Thyroid gland (tissue), 4 donors: ENCODE data around the gene ACTR2.

Source experiments
- POLR2A ChIP-seq, 2 donors: fragments of 450-650 bp; IDR thresholded peaks; one replicate each; pipeline ENCODE4 v1.6.1; 2017; ENCODE audit warnings: antibody characterized with exemption in 2 of 2, mild to moderate bottlenecking in 2 of 2, moderate library complexity in 1 of 2
- TF ChIP-seq, protein P1 (sequence below), 6 experiments: fragments of 200-600 bp in 3 of 6; fragments of 450-650 bp in 3 of 6; sonication (generic) in 3 of 6; IDR thresholded peaks; one replicate each; pipeline ENCODE4 v1.5.1; 2016 to 2019; ENCODE audit warnings: antibody characterized with exemption in 6 of 6, mild to moderate bottlenecking in 2 of 6, inconsistent platforms in 1 of 6, moderate library complexity in 1 of 6

DNA sequence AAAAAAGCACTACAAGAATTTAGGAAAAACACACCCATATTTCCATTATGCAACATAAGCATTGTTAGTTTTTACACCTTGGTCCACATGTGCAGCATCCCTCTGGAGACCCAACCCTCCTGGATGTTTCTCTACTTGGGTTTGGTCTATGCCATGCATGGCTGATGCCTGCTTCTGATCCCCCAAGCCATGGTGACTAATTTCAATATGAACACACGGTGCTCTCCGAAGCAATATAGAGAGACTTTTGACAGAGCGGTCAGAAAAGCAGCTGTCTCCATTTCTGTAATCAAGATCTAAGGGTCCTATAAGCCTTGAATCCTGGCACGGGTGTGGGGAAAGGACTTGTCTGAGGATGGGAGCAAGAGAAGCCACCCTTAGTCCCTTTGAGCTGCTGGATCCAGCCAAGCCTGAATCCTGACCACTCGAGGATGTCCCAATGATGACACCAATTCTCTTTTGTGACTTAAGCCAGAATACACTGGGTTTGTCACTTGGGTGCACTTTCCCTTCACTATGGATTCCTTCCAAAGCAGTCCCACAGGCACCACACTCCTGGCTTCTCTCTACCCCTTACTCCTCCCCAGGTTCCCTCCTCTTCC lies 91.5 kb downstream of the ACTR2 start:
- TF ChIP-seq, protein P1, sequence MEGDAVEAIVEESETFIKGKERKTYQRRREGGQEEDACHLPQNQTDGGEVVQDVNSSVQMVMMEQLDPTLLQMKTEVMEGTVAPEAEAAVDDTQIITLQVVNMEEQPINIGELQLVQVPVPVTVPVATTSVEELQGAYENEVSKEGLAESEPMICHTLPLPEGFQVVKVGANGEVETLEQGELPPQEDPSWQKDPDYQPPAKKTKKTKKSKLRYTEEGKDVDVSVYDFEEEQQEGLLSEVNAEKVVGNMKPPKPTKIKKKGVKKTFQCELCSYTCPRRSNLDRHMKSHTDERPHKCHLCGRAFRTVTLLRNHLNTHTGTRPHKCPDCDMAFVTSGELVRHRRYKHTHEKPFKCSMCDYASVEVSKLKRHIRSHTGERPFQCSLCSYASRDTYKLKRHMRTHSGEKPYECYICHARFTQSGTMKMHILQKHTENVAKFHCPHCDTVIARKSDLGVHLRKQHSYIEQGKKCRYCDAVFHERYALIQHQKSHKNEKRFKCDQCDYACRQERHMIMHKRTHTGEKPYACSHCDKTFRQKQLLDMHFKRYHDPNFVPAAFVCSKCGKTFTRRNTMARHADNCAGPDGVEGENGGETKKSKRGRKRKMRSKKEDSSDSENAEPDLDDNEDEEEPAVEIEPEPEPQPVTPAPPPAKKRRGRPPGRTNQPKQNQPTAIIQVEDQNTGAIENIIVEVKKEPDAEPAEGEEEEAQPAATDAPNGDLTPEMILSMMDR (IDR thresholded peaks at IDR 0.05): no peak
- TF ChIP-seq POLR2A (IDR thresholded peaks at IDR 0.05): no peak
